Keratinocyte (primary cell): ENCODE results near the gene CNTNAP1. TPM values are rescaled to one million over a fixed set of nuclear protein-coding genes. Genes with fewer than 3 reads are reported as not detected.

Experiments used
- DNase-seq: peaks from one replicate; pipeline ENCODE4 v3.0.0-alpha.2; 2011; ENCODE audit warnings: low read depth, missing footprints, low spot score
- FAIRE-seq: peaks from 2 replicates; lab custom pipeline; 2011; peaks lifted over from hg19 to GRCh38; lab: Jason Lieb, UNC
- H2AFZ ChIP-seq: 2 replicates; pipeline ENCODE4 v1.6.0; 2012; ENCODE audit warnings: low read length, control low read depth, inconsistent platforms; ENCODE audit not compliant: control insufficient read depth
- H3K27ac ChIP-seq: 2 replicates; pipeline ENCODE4 v1.5.1; 2011; ENCODE audit warnings: low read length; ENCODE audit not compliant: control insufficient read depth, insufficient read depth
- H3K27me3 ChIP-seq: 3 replicates; pipeline ENCODE4 v1.6.0; 2011; ENCODE audit warnings: low read length; ENCODE audit not compliant: control insufficient read depth, insufficient read depth; ENCODE audit errors: extremely low read depth
- H3K36me3 ChIP-seq, 2 experiments: 2 replicates in 1 of 2; 3 replicates in 1 of 2; pipeline ENCODE4 v1.5.1; 2011; ENCODE audit warnings: low read length in 2 of 2, mild to moderate bottlenecking in 1 of 2; ENCODE audit not compliant: control insufficient read depth in 2 of 2, insufficient read depth in 2 of 2; ENCODE audit errors: extremely low read depth in 1 of 2
- H3K4me1 ChIP-seq: 3 replicates; pipeline ENCODE4 v1.5.1; 2011; ENCODE audit warnings: low read length; ENCODE audit not compliant: control insufficient read depth, insufficient read depth; ENCODE audit errors: extremely low read depth
- H3K4me2 ChIP-seq: 3 replicates; pipeline ENCODE4 v1.6.0; 2011; ENCODE audit warnings: low read depth, low read length; ENCODE audit not compliant: control insufficient read depth, insufficient read depth; ENCODE audit errors: extremely low read depth
- H3K4me3 ChIP-seq, 3 experiments: fragments of 200-600 bp in 1 of 3; sonication (generic) in 1 of 3; 2 replicates in 2 of 3; 3 replicates in 1 of 3; pipeline ENCODE4 v1.5.1; 2011 to 2016; ENCODE audit warnings: low read length in 3 of 3, mild to moderate bottlenecking in 3 of 3, control low read depth in 2 of 3, inconsistent platforms in 1 of 3, low read depth in 1 of 3, mixed read lengths in 1 of 3, mixed run types in 1 of 3, moderate library complexity in 1 of 3; ENCODE audit not compliant: control insufficient read depth in 2 of 3, insufficient read depth in 2 of 3; ENCODE audit errors: extremely low read depth in 1 of 3
- H3K79me2 ChIP-seq: 2 replicates; pipeline ENCODE4 v1.6.0; 2012; ENCODE audit warnings: low read length; ENCODE audit not compliant: control insufficient read depth, insufficient read depth
- H3K9ac ChIP-seq: 3 replicates; pipeline ENCODE4 v1.6.0; 2011; ENCODE audit warnings: low read length; ENCODE audit not compliant: control insufficient read depth, insufficient read depth; ENCODE audit errors: extremely low read depth
- H3K9me1 ChIP-seq: 3 replicates; pipeline ENCODE4 v1.6.0; 2011; ENCODE audit warnings: low read length; ENCODE audit not compliant: control insufficient read depth, insufficient read depth; ENCODE audit errors: extremely low read depth
- H3K9me3 ChIP-seq: 2 replicates; pipeline ENCODE4 v1.5.1; 2012; ENCODE audit warnings: low read depth, low read length; ENCODE audit not compliant: control insufficient read depth
- H4K20me1 ChIP-seq: 3 replicates; pipeline ENCODE4 v1.6.0; 2011; ENCODE audit warnings: low read length; ENCODE audit not compliant: control insufficient read depth, insufficient read depth; ENCODE audit errors: extremely low read depth
- EZH2 ChIP-seq: IDR thresholded peaks from one replicate; pipeline ENCODE4 v1.6.1; 2012; ENCODE audit warnings: inconsistent platforms, mild to moderate bottlenecking, low read length, moderate library complexity
- dilution Hi-C: fragments of 300-500 bp; cut with MboI; formaldehyde crosslinking; loops from one replicate; pipeline ENCODE4 v1.7.0; 2020; ENCODE audit warnings: low sequenced_read_pairs; ENCODE audit not compliant: extremely low pct_ligation_motif_present
- polyA plus RNA-seq, 5 experiments: library from polyadenylated mRNA; depleted of rRNA in 3 of 5; stranded (reverse) in 3 of 5; stranded (forward) in 1 of 5; unstranded in 1 of 5; fragments of >200 nt; gene quantifications; 1 replicate in 1 of 5; 2 replicates in 3 of 5; 3 replicates in 1 of 5; pipeline versions ENCODE4 v1.2.1 to v1.2.3, GENCODE V29; 2011 to 2012; ENCODE audit warnings: missing spikeins in 2 of 5, low read depth in 1 of 5, low replicate concordance in 1 of 5
- TF ChIP-seq, protein P1 (sequence below), 3 experiments: IDR thresholded peaks in 1 of 3; conservative IDR thresholded peaks in 1 of 3; optimal IDR thresholded peaks in 1 of 3; 2 replicates in 2 of 3; 3 replicates in 1 of 3; pipeline versions ENCODE3 to v1.5.1; 2011; ENCODE audit warnings: low read length in 3 of 3, mild to moderate bottlenecking in 3 of 3, moderate library complexity in 2 of 3, control low read depth in 1 of 3, inconsistent platforms in 1 of 3; ENCODE audit not compliant: insufficient read depth in 2 of 3; ENCODE audit errors: extremely low read depth in 1 of 3

CNTNAP1 gene
- polyA plus RNA-seq, 1 donor (not counting 4 experiments of a cell fraction or from before 2014, with no cell fraction given) = 0.71 TPM

DNA sequence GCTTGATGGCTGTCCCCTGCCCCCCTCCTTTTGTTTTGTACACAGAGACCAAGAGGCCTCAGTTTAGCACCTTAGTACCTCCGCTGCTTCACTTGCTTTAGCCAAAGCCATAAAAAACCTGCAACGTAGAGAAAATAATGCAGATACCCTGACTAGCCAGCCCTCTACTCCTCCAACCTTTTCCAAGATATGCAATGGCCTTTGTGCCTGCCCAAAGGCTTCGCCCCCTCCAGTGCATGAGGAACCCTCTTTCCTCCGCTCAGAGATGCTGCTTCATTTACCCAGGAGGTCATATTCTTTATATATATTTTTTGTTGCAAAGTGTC, 17.0 kb downstream of the CNTNAP1 start:
- Histone ChIP-seq H3K4me1 (no peaks in the 10 kb centered on the region), H3K9me3 (no peaks in the 10 kb centered on the region), H3K79me2 (no peaks in the 10 kb centered on the region), H3K4me2 (no peak overlapping the region), H3K27ac (no peak overlapping the region), H3K9me1 (no peaks in the 10 kb centered on the region), H3K4me3 (no peak overlapping the region), H3K36me3 (peaks cover 9 to 26% of the 10 kb centered on the region in 2 experiments), H3K9ac (no peak overlapping the region), H4K20me1 (no peaks in the 10 kb centered on the region), H2AFZ (no peak overlapping the region), H3K27me3 (no peaks in the 10 kb centered on the region)
- FAIRE-seq = no peak
- no peak for DNase-seq
- dilution Hi-C loops = no loop called here
- TF ChIP-seq, protein P1, sequence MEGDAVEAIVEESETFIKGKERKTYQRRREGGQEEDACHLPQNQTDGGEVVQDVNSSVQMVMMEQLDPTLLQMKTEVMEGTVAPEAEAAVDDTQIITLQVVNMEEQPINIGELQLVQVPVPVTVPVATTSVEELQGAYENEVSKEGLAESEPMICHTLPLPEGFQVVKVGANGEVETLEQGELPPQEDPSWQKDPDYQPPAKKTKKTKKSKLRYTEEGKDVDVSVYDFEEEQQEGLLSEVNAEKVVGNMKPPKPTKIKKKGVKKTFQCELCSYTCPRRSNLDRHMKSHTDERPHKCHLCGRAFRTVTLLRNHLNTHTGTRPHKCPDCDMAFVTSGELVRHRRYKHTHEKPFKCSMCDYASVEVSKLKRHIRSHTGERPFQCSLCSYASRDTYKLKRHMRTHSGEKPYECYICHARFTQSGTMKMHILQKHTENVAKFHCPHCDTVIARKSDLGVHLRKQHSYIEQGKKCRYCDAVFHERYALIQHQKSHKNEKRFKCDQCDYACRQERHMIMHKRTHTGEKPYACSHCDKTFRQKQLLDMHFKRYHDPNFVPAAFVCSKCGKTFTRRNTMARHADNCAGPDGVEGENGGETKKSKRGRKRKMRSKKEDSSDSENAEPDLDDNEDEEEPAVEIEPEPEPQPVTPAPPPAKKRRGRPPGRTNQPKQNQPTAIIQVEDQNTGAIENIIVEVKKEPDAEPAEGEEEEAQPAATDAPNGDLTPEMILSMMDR (optimal IDR thresholded peaks at IDR 0.05 in 1 of 3, IDR thresholded peaks at IDR 0.05 in 1 of 3, conservative IDR thresholded peaks at IDR 0.05 in 1 of 3; ENCODE audit: extremely low read depth in 1 of 3, insufficient read depth in 2 of 3, low read length in 3 of 3) = no peak
- TF ChIP-seq EZH2 = no peak

DNA sequence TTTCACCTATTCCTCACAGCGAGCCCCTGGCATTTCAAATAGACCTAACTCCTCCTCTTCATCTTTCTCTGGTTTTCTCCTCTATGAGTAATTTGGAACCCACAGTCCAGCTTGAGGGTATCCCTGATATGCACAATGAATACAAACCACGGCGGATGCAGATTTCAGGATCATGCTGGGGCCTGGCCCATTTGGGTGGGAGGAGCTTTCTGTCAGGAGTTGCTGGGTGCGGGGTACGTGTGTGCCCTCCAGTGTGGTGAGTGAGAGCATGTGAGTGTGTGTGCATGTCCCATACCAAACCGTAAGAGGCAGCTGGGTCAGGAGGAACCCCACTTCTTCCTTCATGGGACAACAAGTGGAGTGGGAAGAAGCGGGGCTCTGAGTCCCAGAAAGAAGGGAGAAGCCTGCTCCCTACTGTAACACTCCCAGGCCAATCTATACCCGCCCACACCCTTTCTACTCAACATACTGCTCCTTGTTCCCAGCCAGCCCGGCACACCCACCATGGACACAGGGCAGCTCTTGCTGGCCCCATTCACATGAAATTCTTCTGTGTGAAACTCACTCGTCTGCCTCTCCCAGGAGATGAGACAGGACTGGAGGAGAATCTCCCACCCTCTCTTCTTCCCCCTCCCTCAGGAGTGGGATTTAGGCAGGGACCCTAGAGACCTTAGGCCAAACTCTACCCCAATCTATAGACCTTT, 18.4 kb downstream of the CNTNAP1 start:
- H3K27me3 ChIP-seq = no peaks in the 10 kb centered on the region
- H3K79me2 ChIP-seq = no peaks in the 10 kb centered on the region
- FAIRE-seq (no peak), DNase-seq (no peak)
- dilution Hi-C loops = no loop called here
- no peak overlapping the region for H2AFZ ChIP-seq
- H3K9ac ChIP-seq = no peak overlapping the region
- no peaks in the 10 kb centered on the region for H3K9me1 ChIP-seq
- TF ChIP-seq EZH2 = no peak
- H3K27ac ChIP-seq = no peak overlapping the region
- no peak overlapping the region for H3K4me2 ChIP-seq
- no peaks in the 10 kb centered on the region for H4K20me1 ChIP-seq
- H3K36me3 ChIP-seq = peaks cover 10 to 37% of the 10 kb centered on the region in 2 experiments
- H3K4me1 ChIP-seq = no peaks in the 10 kb centered on the region
- no peak overlapping the region for H3K4me3 ChIP-seq
- H3K9me3 ChIP-seq = no peaks in the 10 kb centered on the region

DNA sequence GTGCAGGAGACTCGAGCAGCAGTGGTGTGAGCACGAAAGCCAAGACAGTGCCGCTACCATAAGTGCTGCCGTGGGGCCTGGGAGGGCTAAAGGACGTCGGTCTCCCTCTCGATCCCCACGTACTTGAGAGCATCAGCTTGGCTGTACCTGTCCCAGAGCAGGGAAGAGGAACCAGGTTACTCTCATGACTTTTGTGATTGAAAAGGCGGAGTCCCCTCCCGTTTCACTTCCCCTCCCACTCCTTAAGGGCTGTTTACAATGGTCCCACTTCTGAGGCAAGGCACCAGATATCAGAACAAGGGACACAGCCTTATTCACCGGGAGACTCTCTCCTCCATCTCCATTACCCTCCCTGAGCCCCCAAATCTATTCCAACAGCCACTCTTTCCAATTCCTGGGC, 20.1 kb downstream of the CNTNAP1 start:
- Histone ChIP-seq H3K36me3 (peaks cover 15 to 43% of the 10 kb centered on the region in 2 experiments), H3K27ac (no peak overlapping the region), H3K4me1 (no peaks in the 10 kb centered on the region), H3K4me2 (no peak overlapping the region), H3K4me3 (no peak overlapping the region), H4K20me1 (no peaks in the 10 kb centered on the region), H3K9ac (no peak overlapping the region), H3K9me1 (no peaks in the 10 kb centered on the region), H3K79me2 (no peaks in the 10 kb centered on the region), H2AFZ (no peak overlapping the region), H3K9me3 (no peaks in the 10 kb centered on the region), H3K27me3 (no peaks in the 10 kb centered on the region)
- FAIRE-seq = no peak
- dilution Hi-C loops = no loop called here
- TF ChIP-seq, protein P1 (optimal IDR thresholded peaks at IDR 0.05 in 1 of 3, IDR thresholded peaks at IDR 0.05 in 1 of 3, conservative IDR thresholded peaks at IDR 0.05 in 1 of 3; ENCODE audit: extremely low read depth in 1 of 3, insufficient read depth in 2 of 3, low read length in 3 of 3) = no peak
- no peak for TF ChIP-seq EZH2
- DNase-seq = no peak
